GM18517 (cell line): ENCODE results near the gene AMPD1.
A peak's percentile ranks its signal among the peaks of the same experiment; 100 is the strongest.

Experiments used
- ATAC-seq: cut with Tn5 transposase; IDR thresholded peaks from one replicate; pipeline ENCODE4 v1.9.1; 2021; ENCODE audit warnings: mild to moderate bottlenecking, moderate library complexity; ENCODE audit not compliant: unreplicated experiment

The AMPD1 gene

DNA sequence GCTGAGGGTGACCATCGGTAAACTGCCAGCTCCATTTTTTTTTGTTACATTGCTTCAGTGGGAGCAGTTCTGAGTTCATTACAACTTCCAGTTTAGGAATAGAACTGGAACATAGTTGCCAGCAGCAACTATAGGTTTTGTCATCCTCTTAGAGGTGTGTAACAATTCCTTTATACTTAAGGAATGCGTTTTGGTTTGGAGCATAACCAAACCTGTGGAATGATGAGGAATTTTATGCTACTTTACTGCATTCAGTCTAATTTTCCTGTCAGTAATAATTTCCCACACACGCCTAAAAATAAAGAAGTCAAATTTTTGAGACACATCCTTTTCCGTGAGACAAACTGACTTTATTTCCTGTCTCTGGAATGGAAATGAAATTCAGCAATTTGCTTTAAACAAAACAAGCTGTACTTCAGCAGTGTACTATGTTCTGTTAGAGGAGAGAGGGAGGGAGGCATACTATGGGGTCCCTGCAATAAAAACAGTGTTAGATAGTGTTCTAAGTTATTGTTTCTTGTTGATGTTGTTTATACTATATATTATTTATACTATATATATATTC lies 4.8 kb upstream of the AMPD1 start:
- ATAC-seq = no peak

DNA sequence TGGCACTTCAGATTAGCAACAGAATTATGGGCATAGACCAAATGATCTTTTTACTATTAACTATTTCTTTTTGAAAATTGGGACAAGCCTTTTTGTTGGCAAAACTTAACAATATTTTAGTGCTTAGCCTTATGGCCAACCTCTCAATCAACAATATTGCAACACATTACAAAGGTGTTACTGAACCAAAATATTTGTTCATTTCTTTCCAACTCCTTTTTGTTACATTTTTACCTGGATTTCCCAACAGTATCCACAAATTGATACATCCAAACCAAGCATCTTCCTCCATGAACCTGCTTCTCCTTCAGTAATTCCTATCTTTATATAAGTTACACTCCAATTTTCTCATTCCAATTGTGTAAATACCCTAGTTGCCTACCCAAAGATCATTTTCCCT lies 1.5 kb upstream of the AMPD1 start:
- ATAC-seq = no peak

DNA sequence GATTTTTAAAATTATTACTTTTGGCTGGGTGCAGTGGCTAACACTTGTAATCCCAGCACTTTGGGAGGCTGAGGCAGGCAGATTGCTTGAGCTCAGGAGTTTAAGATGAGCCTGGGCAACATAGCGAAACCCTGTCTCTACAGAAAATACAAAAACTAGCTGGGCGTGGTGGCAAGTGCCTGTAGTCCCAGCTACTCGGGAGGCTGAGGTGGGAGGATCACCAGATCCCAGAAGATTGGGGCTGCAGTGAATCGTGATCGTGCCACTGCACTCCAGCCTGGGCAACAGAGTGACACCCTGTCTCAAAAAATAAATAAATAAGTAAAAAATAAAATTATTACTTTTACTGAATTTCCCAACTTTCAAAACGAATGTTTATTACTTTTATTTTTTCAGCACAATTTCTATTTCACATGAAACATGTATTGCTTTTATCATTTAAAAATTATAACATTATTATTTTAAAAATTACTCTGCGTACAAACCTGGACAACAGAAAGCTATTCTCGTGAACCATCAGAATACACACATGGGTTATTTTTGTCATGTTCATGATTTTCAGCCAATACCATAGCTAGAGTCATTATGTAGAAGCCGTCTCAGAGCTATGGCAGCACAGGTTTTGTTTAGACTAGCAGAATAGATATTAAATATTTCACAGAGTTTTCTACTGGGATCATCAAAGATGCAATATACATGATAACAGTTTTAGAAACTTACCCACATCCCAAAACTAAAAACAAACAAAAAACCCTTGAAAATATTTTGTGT lies 621 bp downstream of the AMPD1 start:
- ATAC-seq = no peak

DNA sequence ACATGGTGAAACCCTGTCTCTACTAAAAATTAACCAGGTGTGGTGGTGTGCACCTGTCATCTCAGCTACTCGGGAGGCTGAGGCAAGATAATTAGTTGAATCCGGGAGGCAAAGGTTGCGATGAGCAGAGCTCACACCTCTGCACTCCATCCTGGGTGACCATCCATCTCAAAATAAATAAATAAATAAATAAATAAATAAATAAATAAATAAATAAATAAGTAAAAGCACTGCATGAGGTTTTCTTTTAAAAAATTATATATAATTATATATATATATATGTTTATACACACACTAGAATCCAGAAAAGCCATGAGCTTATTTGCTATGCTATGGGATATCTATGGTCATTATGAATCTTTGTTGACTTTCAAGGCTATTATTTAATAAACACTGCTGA lies 2.4 kb downstream of the AMPD1 start:
- ATAC-seq = no peak

DNA sequence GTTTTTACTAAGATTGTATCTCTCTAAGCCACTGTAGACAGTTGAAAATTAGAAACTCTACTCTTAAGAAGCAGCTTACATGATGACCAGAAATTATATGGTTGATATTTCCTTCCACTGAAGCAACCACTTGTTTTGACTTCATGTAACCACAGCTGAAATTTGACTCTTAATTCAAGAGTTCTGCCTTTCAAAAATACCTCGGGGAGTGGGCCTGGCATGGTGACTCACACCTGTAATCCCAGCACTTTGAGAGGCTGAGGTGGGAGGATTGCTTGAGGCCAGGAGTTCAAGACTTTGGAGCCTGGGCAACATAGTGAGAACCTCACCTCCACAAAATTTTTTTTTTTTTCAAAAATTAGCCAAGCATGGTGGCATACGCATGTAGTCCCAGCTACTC lies 4.3 kb downstream of the AMPD1 start:
- ATAC-seq = no peak

DNA sequence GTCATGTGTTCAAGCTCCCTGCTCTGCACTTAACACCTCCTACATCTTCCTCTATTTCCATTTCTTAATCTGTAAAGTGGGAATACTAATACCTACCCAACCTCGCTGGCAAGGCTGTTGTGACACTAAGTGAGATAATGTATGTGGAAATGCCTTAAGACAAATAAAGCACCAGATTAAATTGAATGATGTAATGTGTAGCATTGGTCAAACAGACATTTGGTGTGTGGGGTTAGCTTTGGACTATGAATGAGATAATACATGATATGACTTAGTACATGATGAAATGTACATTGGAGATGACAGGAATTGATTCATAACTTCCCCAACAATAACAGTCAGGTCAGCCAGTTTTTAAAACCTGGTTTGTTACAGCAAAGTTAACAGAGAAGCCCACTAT lies 5.2 kb downstream of the AMPD1 start:
- no peak for ATAC-seq

DNA sequence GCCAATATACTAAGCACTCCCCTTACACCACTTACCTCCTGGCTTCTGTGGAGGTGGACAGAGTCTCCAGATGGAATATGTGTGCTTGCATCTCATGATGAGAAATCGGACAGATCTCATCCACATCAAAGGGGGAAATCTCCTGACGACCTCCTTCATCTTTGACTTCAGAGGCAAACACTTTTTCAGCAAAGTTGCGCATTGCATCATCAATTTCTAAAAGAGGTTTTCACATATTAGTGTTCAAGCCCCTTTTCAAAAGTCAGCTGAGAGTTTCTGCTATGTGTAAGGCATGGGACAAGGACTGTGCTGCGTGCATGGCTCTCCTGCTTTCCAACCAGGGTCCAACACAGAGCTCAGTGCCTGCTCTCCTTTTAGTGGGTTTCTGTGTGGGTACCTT lies 6.8 kb downstream of the AMPD1 start:
- no peak for ATAC-seq

DNA sequence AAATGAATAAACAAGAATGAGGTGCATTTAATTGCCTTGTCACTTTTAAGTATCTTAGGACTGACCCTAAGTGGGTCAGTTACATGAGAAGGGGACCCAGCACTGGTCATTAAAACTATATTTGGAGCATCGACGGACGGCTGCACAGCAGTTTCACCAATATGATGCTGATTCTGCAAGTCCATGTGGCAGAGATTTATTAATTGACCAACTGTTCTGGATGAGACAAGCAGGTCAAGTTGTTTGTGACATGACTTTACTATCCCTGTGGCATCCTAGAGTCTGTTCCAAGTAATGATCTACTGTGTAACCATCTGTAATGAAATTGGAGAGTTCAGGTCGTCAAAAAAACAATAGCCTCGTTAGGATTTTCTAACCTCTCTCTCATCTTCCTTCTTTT lies 9.5 kb downstream of the AMPD1 start:
- no peak for ATAC-seq

DNA sequence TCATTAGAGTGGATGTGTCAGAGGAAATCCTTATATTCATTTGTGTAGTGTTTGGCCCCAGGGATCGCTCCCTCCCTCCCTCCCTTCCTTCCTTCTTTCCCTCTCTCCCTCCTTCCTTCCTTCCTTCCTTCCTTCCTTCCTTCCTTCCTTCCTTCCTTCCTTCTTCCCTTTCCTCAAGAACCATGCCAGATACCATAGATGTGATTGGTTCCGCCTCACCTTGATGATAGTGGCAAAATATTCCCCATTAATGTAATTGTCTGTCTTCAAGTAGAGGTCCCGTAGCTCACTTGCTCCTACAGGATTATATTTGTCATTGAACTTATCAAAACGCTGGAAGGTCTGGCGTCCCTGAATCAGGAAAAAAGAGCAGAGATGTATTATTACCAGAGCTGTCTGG lies 17.7 kb downstream of the AMPD1 start:
- no peak for ATAC-seq

DNA sequence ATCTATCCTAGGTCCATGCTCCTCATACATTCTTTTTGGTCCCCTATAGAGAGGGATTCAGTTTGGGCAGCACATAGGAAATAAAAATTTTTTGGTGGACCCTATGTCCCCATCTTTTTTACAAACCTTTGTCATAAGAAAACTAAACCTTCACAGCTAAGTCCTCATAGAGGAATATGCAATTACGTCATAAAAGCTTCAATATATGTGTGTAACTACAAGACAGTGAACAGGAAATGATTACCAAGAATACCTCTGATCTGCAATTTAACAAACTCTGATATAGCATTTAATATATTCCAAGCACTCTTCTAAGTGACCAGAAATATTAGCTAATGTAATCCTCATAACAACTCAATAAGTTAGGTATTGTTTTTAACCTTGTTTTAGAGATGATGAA lies 19.2 kb downstream of the AMPD1 start:
- ATAC-seq = no peak

DNA sequence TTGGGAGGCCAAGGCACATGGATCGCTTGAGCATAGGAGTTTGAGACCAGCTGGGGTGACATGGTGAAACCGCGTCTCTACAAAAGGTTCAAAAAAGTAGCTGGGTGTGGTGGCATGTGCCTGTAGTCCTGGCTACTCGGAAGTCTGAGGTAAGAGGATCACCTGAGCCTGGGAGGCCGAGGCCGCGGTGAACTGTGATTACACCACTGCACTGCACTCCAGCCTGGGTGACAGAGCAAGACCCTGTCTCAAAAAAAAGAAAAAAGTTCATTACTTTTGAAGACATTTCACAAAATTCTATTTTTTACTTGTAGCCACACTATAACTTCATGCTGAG lies 23.4 kb downstream of the AMPD1 start:
- ATAC-seq = no peak

DNA sequence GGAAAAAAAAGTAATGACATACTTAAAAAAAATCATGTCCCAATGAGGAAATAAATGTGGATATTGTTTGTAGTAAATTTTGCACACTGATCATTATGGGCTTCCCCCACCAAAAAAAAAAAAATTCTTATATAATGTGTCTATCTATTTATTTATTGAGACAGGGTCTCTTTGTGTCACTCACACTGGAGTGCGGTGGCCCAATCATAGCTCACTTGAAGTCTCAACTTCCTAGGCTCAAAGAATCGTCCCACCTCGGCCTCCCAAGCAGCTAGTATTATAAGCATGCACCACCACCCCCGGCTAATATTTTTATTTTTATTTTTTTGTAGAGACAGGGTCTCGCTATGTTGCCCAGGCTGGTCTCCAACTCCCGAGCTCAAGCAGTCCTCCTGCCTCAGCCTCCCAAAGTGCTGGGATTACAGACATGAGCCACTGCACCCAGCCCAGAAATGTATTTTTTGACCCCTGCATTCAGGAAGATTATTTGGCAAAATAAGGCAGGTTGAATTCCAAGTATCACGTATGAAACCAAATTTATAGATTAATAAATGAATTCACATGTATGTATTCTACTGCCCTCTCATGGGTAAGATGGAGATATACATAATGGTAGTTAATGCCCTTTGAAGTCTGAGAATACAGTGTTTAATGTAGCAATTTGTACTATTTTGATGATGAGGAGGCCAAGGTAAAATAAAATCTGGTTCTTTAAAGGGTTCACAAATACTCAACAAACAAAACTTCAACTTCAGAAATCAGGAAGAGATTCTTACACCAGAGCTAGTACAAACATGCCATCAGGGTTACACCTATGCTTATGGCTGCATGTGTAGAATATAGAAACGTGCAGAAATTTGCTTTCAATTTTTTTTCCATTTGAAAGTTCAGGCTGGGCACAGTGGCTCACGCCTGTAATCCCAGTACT lies 24.1 kb downstream of the AMPD1 start:
- ATAC-seq = no peak

DNA sequence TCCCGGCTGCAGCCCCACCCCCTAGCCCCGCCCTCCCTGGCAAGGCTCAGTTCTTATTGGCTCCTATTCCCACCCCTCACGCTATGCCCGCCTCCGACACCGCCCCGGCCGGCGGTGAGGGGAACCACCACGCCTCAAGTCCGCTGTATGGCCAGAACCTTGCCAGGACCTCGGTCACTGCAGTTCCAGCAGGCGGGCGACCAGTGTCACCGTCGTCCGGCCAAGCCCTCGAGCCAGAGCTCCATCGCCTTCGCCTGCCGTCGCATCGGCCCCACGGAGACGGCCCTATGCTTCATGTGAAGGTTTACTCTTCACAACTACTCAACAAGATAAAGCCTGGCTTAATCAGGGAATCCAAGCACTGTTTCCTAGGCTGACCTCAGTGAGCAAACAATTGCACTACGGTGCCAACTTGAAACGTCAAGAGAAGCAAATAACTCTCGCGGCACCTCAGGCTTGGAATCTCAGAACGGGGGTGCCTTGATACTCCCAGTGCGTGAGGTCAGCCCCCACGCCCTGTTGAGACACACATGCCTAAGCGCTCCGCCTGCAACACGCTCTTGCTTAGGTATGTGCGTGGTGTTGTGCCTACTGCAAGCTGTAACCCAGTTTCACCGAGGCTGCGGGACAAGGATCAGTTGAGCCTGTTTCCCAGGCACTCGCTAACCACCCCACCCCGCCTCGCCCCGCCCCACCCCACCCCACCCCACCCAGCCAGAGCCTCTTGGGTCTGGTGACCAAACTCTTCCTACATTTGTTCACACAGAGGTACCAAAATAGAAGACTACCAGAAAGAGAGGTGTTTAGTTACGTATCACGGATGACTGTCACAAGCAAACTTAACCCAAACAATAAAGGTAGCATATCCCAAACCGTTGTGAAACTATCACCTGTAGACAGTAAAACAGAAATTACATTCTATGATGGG lies 25.0 kb downstream of the AMPD1 start:
- ATAC-seq = peak; percentile 95

DNA sequence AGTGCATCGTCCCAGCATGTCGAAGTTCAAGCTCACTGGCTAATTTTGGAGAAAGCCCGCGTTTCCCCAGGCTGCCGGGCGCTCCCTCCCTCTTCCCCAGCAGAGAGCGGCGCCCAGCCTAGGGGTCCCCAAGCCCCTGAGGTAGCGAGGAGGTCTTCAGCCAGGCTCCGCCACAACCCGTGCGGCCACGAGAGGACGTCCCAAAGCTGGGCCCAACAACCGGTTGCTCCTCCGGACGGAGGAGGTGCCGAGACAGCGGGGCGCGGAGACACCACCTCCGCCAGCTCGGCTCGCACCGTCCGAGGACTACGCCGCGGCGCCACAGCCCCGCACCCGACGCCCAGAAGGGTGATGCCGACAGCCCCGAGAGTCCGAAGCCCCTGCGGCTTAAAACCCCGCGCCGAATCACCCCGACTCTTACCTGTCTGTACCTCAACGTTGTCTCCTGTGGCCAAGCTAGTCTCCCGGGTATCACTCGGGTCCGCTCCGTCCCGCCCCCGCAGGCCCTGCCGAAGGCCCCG lies 25.7 kb downstream of the AMPD1 start, which contains the start of gene DENND2C:
Gene DENND2C (minus strand): TSS at position 488 of the 521 bp plus-strand sequence. CDS start 44,065 bp downstream, outside the sequence.
- ATAC-seq = peak; percentile 60

DNA sequence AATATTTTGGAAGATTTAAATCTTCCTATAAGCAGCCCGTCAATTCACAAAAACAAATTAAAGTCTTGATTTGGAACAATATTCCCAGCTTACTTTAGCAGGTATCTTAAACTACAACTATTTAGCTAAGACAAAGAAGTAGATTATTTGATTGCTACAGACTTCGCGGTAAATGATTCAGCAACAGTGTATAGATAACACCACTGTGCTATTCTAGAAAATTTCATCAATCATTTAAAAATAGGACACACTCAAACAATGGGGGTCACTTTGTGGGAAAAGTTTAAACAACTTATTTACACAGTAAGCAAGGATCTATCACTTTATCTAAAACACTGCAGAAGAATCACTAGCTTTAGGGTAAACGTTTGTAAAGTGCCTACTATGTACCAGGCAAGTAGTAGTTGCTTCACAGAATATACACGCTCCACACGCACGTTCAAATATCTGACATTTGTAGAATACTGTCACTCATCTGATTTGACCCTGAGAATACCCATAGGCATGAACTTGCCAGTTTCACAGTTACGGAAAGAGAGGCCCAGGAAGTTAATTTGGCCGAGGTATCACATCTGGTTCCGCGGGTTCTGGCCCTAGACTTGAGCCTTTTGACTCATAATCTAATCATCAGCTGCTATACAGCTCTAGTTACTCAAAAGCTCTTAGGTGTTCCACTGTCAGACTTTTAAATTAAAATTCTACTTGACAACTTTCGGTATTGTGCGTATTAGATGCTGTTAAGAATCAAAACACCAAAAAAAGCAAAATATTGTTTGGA lies 26.4 kb downstream of the AMPD1 start:
- no peak for ATAC-seq

DNA sequence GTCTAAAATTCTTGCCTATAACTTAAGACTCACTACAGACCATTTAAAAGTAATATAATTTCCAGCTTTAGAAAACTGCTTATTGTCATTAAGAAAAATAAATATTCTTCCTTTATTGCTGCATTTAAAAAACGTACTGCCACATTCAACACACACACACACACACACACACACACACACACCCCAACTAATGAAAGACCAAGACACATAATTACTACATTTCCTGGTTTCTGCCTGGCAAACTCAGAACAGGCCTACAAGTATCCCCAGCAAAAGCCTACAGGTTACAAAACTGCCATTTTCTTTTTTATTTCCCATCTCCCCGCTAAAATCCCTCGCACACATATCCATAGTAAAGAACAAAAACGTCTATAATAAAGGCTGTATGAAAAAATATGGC lies 27.0 kb downstream of the AMPD1 start:
- ATAC-seq = no peak

DNA sequence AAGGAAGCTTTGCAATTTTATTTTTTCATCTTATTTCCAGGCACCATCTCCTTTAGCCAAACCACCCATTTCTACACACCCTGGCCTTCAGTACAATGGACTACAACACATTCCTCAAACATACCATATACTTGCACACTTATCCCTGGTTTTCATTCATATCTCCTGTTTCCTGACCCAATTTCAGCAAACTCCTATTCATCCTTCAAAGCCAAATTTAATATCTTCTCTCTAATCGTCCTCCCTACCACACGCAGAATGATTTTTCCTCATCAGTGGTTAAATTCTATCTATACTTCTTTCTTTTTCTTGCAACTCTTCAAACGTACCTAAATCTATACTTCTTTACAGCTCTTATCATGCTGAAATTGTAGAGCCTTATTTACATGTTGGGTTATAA lies 28.4 kb downstream of the AMPD1 start:
- no peak for ATAC-seq

DNA sequence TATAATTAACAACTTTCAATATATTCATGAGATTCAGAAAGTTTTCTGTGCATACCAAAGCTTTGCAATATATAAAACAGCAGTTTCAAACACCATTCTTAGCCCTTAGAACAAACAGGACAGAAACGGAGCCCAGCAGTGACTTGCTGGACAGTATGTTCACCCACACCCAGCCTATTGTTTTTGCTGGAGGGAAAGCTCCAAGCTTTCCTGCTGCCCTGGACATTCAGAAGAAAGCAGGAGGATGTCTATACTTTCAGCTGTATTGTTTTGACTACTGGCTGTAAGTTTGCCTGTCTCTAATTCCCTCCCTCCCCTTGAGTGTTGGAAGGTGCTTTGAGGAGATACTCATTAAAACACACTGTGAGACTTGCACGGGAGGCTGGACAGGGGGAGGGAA lies 35.1 kb downstream of the AMPD1 start:
- ATAC-seq = no peak

DNA sequence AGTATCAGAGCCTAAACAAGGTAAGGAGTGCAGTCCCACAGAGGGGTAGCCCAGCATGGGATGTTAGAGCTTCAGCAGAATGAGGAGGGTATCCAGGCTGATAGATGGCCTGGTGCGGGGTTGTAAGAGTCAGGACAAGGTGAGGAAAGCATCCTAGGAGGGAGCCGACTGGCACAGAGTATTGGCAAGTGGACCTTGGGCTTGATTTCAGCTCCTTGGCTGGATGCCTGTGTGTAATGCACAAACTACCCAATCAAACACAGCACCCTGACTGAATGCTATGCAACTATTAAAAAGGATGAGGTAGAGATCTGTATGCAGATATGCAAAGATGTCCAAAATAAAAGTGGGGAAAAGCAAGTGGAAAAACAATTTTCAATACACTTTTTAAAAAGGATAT lies 43.5 kb downstream of the AMPD1 start:
- ATAC-seq = no peak

DNA sequence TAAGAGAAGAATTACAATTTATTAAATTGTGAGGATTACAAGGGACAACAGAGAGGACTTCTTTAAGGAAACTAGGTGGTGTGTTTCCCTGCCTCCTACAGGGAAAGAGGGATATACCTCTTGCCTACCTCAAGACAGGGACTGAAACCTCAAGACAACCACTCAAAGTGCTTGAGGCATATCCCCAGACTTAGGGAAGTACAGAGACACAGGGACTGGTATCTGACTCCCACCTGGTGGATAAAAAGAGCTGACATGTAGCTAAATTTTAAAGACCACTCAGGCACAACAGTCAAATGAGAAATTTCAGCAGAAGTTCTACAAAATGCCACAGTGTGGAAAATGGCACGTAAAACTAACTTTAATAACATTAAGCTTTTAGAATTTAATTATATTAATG lies 46.8 kb downstream of the AMPD1 start:
- ATAC-seq = no peak
